Suprapubic skin (tissue), 4 donors: ENCODE results near the gene SMPD3. TPM values are rescaled to one million over a fixed set of nuclear protein-coding genes. Genes with fewer than 3 reads are reported as not detected.

Source experiments
- DNase-seq, 2 donors: peaks; one replicate each; pipeline ENCODE4 v3.0.0-alpha.2; 2019; ENCODE audit warnings: low spot score in 2 of 2
- H3K27ac ChIP-seq: fragments of 200-600 bp; sonication (generic); one replicate; pipeline ENCODE4 v1.5.1; 2019
- H3K27me3 ChIP-seq: fragments of 200-600 bp; sonication (generic); one replicate; pipeline ENCODE4 v1.5.1; 2019
- H3K36me3 ChIP-seq: fragments of 200-600 bp; sonication (generic); one replicate; pipeline ENCODE4 v1.5.1; 2019
- H3K4me1 ChIP-seq: fragments of 200-600 bp; sonication (generic); one replicate; pipeline ENCODE4 v1.5.1; 2019
- H3K4me3 ChIP-seq: fragments of 200-600 bp; sonication (generic); one replicate; pipeline ENCODE4 v1.5.1; 2019; ENCODE audit warnings: mild to moderate bottlenecking
- H3K9me3 ChIP-seq: fragments of 200-600 bp; sonication (generic); one replicate; pipeline ENCODE4 v1.5.1; 2019
- EP300 ChIP-seq: sonication (generic); formaldehyde crosslinking; IDR thresholded peaks from one replicate; pipeline ENCODE4 v1.6.1; 2017; ENCODE audit warnings: antibody characterized with exemption
- POLR2A ChIP-seq, 2 donors: fragments of 450-650 bp; IDR thresholded peaks; one replicate each; pipeline ENCODE4 v1.6.1; 2017; ENCODE audit warnings: antibody characterized with exemption in 2 of 2, mild to moderate bottlenecking in 2 of 2, moderate library complexity in 2 of 2
- POLR2AphosphoS5 ChIP-seq, 3 donors: sonication (generic); formaldehyde crosslinking; IDR thresholded peaks; one replicate each; pipeline ENCODE4 v1.6.1; 2017; ENCODE audit warnings: antibody characterized with exemption in 3 of 3
- WGBS: methylation state at CpG from one replicate; pipeline ENCODE4 v1.1.5; 2018; 5-methylcytosine and 5-hydroxymethylcytosine counted together
- total RNA-seq, 4 donors: library from RNA; depleted of rRNA; stranded (reverse); fragments of >200 nt; gene quantifications; one replicate each; pipeline ENCODE4 v1.1.0, GENCODE V29; 2016
- TF ChIP-seq, protein P1 (sequence below), 2 donors: fragments of 200-600 bp in 1 of 2; fragments of 450-650 bp in 1 of 2; sonication (generic) in 1 of 2; IDR thresholded peaks; one replicate each; pipeline ENCODE4 v1.5.1; 2016 to 2019; ENCODE audit warnings: antibody characterized with exemption in 2 of 2, mild to moderate bottlenecking in 1 of 2, moderate library complexity in 1 of 2

The SMPD3 gene
- total RNA-seq, 4 donors from 2014 or later, result 26.2 to 64.9 (median 39.9) TPM

DNA sequence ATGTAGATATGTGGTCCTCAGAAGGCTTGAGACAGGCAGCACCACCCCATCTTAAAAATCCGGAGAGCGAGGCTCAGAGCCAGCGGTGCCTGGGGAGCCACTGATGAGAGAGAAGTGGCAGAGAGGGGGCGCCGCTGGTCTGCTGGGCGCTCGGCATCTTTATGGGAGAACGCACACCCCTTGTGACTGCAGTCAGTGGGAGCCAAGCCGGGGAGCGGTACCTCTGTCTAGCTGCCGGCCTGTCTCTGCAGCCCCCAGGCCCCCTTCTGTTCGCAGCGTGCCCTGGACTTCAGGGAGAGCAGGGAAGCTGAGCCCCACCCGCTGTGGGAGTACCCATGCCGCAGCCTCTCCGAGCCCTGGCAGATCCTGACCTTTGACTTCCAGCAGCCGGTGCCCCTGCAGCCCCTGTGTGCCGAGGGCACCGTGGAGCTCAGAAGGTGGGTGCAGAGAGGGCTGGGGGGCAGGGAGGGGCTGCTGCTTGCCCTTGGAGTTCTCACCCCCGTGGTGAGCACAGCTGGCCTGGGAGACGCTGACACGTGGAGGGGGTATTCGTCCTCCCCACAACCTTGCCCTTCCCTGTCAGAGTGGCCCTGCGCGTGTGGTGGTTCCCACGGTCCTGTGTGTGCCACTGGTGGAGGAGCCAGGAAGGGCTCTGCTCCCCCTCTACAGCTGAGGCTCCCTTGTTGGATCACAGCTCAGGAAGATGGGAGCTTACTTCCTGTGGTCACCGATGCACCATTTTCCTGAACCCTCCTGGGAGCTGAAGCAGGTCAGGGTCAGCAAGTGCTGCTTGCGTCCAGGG, 92.7 kb downstream of the SMPD3 start:
- no peaks in the 10 kb centered on the region for H3K27me3 ChIP-seq
- no peak overlapping the region for H3K4me3 ChIP-seq
- 88% methylated on average over 18 of the region's 28 CpGs for whole genome bisulfite sequencing
- no peak for DNase-seq
- peaks cover 8% of the 10 kb centered on the region for H3K4me1 ChIP-seq
- TF ChIP-seq EP300 (no peak), POLR2A (IDR thresholded peaks at IDR 0.05) (no peak), POLR2AphosphoS5 (IDR thresholded peaks at IDR 0.05) (no peak)
- TF ChIP-seq, protein P1, sequence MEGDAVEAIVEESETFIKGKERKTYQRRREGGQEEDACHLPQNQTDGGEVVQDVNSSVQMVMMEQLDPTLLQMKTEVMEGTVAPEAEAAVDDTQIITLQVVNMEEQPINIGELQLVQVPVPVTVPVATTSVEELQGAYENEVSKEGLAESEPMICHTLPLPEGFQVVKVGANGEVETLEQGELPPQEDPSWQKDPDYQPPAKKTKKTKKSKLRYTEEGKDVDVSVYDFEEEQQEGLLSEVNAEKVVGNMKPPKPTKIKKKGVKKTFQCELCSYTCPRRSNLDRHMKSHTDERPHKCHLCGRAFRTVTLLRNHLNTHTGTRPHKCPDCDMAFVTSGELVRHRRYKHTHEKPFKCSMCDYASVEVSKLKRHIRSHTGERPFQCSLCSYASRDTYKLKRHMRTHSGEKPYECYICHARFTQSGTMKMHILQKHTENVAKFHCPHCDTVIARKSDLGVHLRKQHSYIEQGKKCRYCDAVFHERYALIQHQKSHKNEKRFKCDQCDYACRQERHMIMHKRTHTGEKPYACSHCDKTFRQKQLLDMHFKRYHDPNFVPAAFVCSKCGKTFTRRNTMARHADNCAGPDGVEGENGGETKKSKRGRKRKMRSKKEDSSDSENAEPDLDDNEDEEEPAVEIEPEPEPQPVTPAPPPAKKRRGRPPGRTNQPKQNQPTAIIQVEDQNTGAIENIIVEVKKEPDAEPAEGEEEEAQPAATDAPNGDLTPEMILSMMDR (IDR thresholded peaks at IDR 0.05), result no peak
- H3K36me3 ChIP-seq, result peaks cover 86% of the 10 kb centered on the region
- H3K27ac ChIP-seq, result no peak overlapping the region
- H3K9me3 ChIP-seq, result no peaks in the 10 kb centered on the region

- Histone ChIP-seq H3K36me3 (peaks cover 92% of the 10 kb centered on the region), H3K9me3 (no peaks in the 10 kb centered on the region), H3K4me1 (peaks cover 4% of the 10 kb centered on the region), H3K27me3 (no peaks in the 10 kb centered on the region), H3K27ac (no peak overlapping the region), H3K4me3 (no peak overlapping the region)
- no peak for DNase-seq
- WGBS, result 89% methylated on average over 9 of the region's 9 CpGs
- no peak for TF ChIP-seq EP300
- TF ChIP-seq POLR2A (IDR thresholded peaks at IDR 0.05), result no peak
- TF ChIP-seq POLR2AphosphoS5 (IDR thresholded peaks at IDR 0.05), result no peak
- TF ChIP-seq, protein P1 (IDR thresholded peaks at IDR 0.05), result no peak
Observed at GRCh38 chr16:68354816-68355215, 93.5 kb downstream of the SMPD3 start.

- H3K4me1 ChIP-seq, result peaks cover 4% of the 10 kb centered on the region
- H3K36me3 ChIP-seq, result peaks cover 95% of the 10 kb centered on the region
- no peak overlapping the region for H3K4me3 ChIP-seq
- DNase-seq, result no peak
- TF ChIP-seq POLR2AphosphoS5 (IDR thresholded peaks at IDR 0.05), result no peak
- TF ChIP-seq EP300, result no peak
- TF ChIP-seq, protein P1 (IDR thresholded peaks at IDR 0.05), result no peak
- WGBS, result 83% methylated on average over 8 of the region's 13 CpGs
- H3K9me3 ChIP-seq, result no peaks in the 10 kb centered on the region
- no peaks in the 10 kb centered on the region for H3K27me3 ChIP-seq
- no peak overlapping the region for H3K27ac ChIP-seq
Observed at GRCh38 chr16:68353366-68353765, 94.9 kb downstream of the SMPD3 start.

- no peaks in the 10 kb centered on the region for H3K9me3 ChIP-seq
- peaks cover 96% of the 10 kb centered on the region for H3K36me3 ChIP-seq
- H3K27me3 ChIP-seq, result no peaks in the 10 kb centered on the region
- no peak overlapping the region for H3K4me3 ChIP-seq
- TF ChIP-seq POLR2AphosphoS5 (IDR thresholded peaks at IDR 0.05), result no peak
- whole genome bisulfite sequencing, result 83% methylated on average over 11 of the region's 11 CpGs
- peaks cover 8% of the 10 kb centered on the region for H3K4me1 ChIP-seq
- no peak for DNase-seq
- H3K27ac ChIP-seq, result no peak overlapping the region
Observed at GRCh38 chr16:68351991-68352431, 96.3 kb downstream of the SMPD3 start.

DNA sequence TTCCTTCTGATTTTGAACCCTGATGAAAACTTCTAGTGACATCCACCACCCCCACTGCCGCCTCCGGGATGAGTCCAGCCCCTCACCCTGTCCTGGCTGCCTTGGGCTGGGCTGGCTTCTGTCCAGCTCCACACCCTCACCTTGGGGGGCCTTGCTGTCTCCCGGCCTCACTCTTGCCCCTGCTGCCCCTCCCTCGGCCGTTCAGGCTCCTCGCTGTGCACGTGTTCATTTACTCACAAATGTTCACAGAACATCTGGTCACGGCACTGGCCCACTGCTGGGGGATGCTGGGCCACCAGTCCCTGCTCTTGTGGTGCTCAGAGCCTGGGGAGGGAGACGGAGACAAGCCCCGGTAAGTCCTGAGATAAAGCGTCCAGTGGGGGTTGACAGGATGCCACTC, 96.8 kb downstream of the SMPD3 start:
- H3K27ac ChIP-seq, result no peak overlapping the region
- no peak for DNase-seq
- H3K4me3 ChIP-seq, result no peak overlapping the region
- no peaks in the 10 kb centered on the region for H3K9me3 ChIP-seq
- H3K4me1 ChIP-seq, result peaks cover 6% of the 10 kb centered on the region
- H3K36me3 ChIP-seq, result peaks cover 95% of the 10 kb centered on the region
- no peaks in the 10 kb centered on the region for H3K27me3 ChIP-seq
- 89% methylated on average over 11 of the region's 11 CpGs for WGBS
- TF ChIP-seq POLR2A (IDR thresholded peaks at IDR 0.05), result no peak

DNA sequence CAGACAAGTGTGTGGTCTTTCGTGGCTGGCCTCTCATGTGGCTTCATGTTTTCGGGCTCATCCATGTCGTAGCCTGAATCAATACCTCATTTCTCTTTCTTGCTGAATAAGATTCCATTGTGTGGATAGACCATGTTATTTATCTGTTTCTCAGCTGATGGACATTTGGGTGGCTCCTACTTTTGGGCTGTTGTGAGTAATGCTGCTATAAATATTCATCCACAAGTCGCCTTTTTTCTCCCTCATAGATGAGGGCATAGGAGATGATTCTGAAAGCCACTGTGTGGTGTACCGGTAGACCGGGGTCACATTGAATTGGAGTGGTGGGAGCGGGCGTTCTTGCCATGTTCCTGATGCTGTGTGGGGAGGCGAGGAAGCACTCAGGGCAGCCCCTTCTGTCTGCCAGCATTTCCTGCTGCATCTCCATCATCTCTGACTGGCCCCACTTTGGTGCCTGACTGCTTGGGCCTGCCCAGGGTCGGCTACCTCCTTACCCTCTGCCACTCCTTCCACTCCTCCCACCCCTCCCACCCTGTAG, 97.4 kb downstream of the SMPD3 start:
- no peak overlapping the region for H3K4me3 ChIP-seq
- no peak for DNase-seq
- H3K9me3 ChIP-seq, result no peaks in the 10 kb centered on the region
- no peak overlapping the region for H3K27ac ChIP-seq
- WGBS, result 91% methylated on average over 10 of the region's 10 CpGs
- TF ChIP-seq, protein P1 (IDR thresholded peaks at IDR 0.05), result no peak
- TF ChIP-seq POLR2AphosphoS5 (IDR thresholded peaks at IDR 0.05) (no peak), POLR2A (IDR thresholded peaks at IDR 0.05) (no peak), EP300 (no peak)
- peaks cover 6% of the 10 kb centered on the region for H3K4me1 ChIP-seq
- peaks cover 95% of the 10 kb centered on the region for H3K36me3 ChIP-seq
- H3K27me3 ChIP-seq, result no peaks in the 10 kb centered on the region
